ENCODE measurements around the gene CLDN1. TPM values are rescaled to one million over a fixed set of nuclear protein-coding genes. Genes with fewer than 3 reads are reported as not detected.

CLDN1 gene
- total and polyA plus RNA-seq, 2 donors (not counting 1 experiment from before 2014, with no cell fraction given), result 3.0 to 7.1 TPM

DNA sequence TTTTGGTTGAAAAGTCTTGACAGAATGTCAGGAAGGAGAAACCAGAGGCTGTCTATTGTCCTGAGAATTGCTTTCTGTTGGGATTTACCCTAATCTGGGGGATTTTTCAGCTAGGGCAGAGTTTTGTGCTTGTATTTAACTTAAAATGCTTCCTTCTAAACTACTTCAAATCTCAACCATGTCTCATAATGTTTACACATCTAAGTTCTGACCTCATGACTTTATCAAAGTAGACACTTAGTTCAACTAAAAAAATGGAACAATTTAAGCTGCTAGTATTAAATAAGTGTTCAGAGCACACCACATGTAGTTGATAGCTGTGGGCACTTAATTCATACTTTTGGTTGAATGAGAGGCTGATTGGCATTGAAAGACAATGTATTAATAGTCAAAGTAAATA, 28.2 kb downstream of the CLDN1 start:
- H3K27ac ChIP-seq (ENCODE audit: insufficient read depth, low read length), result no peak overlapping the region
- no peak for TF ChIP-seq EZH2 (IDR thresholded peaks at IDR 0.05; ENCODE audit: low read length, missing control alignments)
- TF ChIP-seq CTCF (conservative IDR thresholded peaks at IDR 0.05 in 1 of 2, IDR thresholded peaks at IDR 0.05 in 1 of 2; ENCODE audit: low read depth in 1 of 2, low read length in 2 of 2), result no peak
- no peaks in the 10 kb centered on the region for H3K9me3 ChIP-seq (ENCODE audit: control insufficient read depth, insufficient read depth, low read depth, low read length)
- H3K9ac ChIP-seq (ENCODE audit: insufficient read depth, low read length), result no peak overlapping the region
- DNase-seq (ENCODE audit: low read depth in 2 of 2), result no peak
- H3K79me2 ChIP-seq (ENCODE audit: control insufficient read depth, insufficient read depth, low read length), result no peaks in the 10 kb centered on the region
- H3K4me2 ChIP-seq (ENCODE audit: extremely low read depth, insufficient read depth, low read length), result no peak overlapping the region
- no peaks in the 10 kb centered on the region for H3K36me3 ChIP-seq (ENCODE audit: control insufficient read depth, insufficient read depth, low read length)
- no peaks in the 10 kb centered on the region for H3K27me3 ChIP-seq (ENCODE audit: control insufficient read depth, insufficient read depth, low read length)
- H4K20me1 ChIP-seq (ENCODE audit: control insufficient read depth, extremely low read depth, insufficient read depth, low read length), result no peaks in the 10 kb centered on the region
- H3K4me1 ChIP-seq (ENCODE audit: control insufficient read depth, extremely low read depth, insufficient read depth, low read length), result no peaks in the 10 kb centered on the region
- no peak overlapping the region for H3K4me3 ChIP-seq (replicated peaks in 1 of 4; ENCODE audit: control extremely low read depth in 1 of 4, insufficient read depth in 1 of 4, low read depth in 3 of 4, low read length in 4 of 4)
- no peak overlapping the region for H2AFZ ChIP-seq (ENCODE audit: low read length)

- no peak overlapping the region for H3K9ac ChIP-seq (ENCODE audit: insufficient read depth, low read length)
- H4K20me1 ChIP-seq (ENCODE audit: control insufficient read depth, extremely low read depth, insufficient read depth, low read length), result no peaks in the 10 kb centered on the region
- no peaks in the 10 kb centered on the region for H3K36me3 ChIP-seq (ENCODE audit: control insufficient read depth, insufficient read depth, low read length)
- no peaks in the 10 kb centered on the region for H3K9me3 ChIP-seq (ENCODE audit: control insufficient read depth, insufficient read depth, low read depth, low read length)
- no peak overlapping the region for H3K4me2 ChIP-seq (ENCODE audit: extremely low read depth, insufficient read depth, low read length)
- H3K27ac ChIP-seq (ENCODE audit: insufficient read depth, low read length), result no peak overlapping the region
- no peaks in the 10 kb centered on the region for H3K79me2 ChIP-seq (ENCODE audit: control insufficient read depth, insufficient read depth, low read length)
- TF ChIP-seq CTCF (conservative IDR thresholded peaks at IDR 0.05 in 1 of 2, IDR thresholded peaks at IDR 0.05 in 1 of 2; ENCODE audit: low read depth in 1 of 2, low read length in 2 of 2) (no peak), EZH2 (IDR thresholded peaks at IDR 0.05; ENCODE audit: low read length, missing control alignments) (no peak)
- H3K4me3 ChIP-seq (replicated peaks in 1 of 4; ENCODE audit: control extremely low read depth in 1 of 4, insufficient read depth in 1 of 4, low read depth in 3 of 4, low read length in 4 of 4), result no peak overlapping the region
- H2AFZ ChIP-seq (ENCODE audit: low read length), result no peak overlapping the region
- no peaks in the 10 kb centered on the region for H3K27me3 ChIP-seq (ENCODE audit: control insufficient read depth, insufficient read depth, low read length)
- H3K4me1 ChIP-seq (ENCODE audit: control insufficient read depth, extremely low read depth, insufficient read depth, low read length), result no peaks in the 10 kb centered on the region
- no peak for DNase-seq (ENCODE audit: low read depth in 2 of 2)
Observed at GRCh38 chr3:190293621-190294020, 28.6 kb downstream of the CLDN1 start.

DNA sequence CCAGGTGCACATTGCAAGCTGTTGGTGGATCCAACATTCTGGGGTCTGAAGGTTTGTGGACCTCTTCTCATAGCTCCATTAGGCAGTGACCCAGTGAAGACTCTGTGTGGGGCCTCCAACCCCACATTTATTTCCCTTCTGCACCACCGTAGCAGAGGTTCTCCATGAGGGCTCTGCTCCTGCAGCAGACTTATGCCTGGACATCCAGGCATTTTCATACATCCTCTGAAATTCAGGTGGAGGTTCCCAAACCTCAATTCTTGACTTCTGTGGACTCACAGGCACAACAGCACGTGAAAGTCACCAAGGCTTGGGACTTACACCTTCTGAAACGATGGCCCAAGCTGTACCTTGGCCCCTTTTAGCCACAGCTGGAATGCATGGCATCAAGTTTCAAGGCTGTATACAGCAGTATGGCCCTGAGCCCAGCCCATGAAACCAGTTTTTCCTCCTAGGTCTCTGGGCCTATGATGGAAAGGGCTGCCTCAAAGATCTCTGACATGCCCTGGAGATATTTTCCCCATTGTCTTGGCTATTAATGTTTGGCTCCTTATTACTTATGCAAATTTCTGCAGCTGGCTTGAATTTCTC, 30.2 kb downstream of the CLDN1 start:
- H3K4me3 ChIP-seq (replicated peaks in 1 of 4; ENCODE audit: control extremely low read depth in 1 of 4, insufficient read depth in 1 of 4, low read depth in 3 of 4, low read length in 4 of 4), result no peak overlapping the region
- no peak overlapping the region for H3K4me2 ChIP-seq (ENCODE audit: extremely low read depth, insufficient read depth, low read length)
- no peaks in the 10 kb centered on the region for H3K79me2 ChIP-seq (ENCODE audit: control insufficient read depth, insufficient read depth, low read length)
- H3K9me3 ChIP-seq (ENCODE audit: control insufficient read depth, insufficient read depth, low read depth, low read length), result no peaks in the 10 kb centered on the region
- H3K27ac ChIP-seq (ENCODE audit: insufficient read depth, low read length), result no peak overlapping the region
- no peak for DNase-seq (ENCODE audit: low read depth in 2 of 2)
- H3K9ac ChIP-seq (ENCODE audit: insufficient read depth, low read length), result no peak overlapping the region
- no peaks in the 10 kb centered on the region for H3K27me3 ChIP-seq (ENCODE audit: control insufficient read depth, insufficient read depth, low read length)
- no peaks in the 10 kb centered on the region for H3K36me3 ChIP-seq (ENCODE audit: control insufficient read depth, insufficient read depth, low read length)
- no peaks in the 10 kb centered on the region for H4K20me1 ChIP-seq (ENCODE audit: control insufficient read depth, extremely low read depth, insufficient read depth, low read length)
- H2AFZ ChIP-seq (ENCODE audit: low read length), result no peak overlapping the region
- no peaks in the 10 kb centered on the region for H3K4me1 ChIP-seq (ENCODE audit: control insufficient read depth, extremely low read depth, insufficient read depth, low read length)
- TF ChIP-seq CTCF (conservative IDR thresholded peaks at IDR 0.05 in 1 of 2, IDR thresholded peaks at IDR 0.05 in 1 of 2; ENCODE audit: low read depth in 1 of 2, low read length in 2 of 2) (no peak), EZH2 (IDR thresholded peaks at IDR 0.05; ENCODE audit: low read length, missing control alignments) (no peak)

All from fibroblast of lung (primary cell).